Neural progenitor cell (in vitro differentiated cells): ENCODE data around the gene C1GALT1C1L.

Source experiments
- EZH2 ChIP-seq: fragments of 200-600 bp; sonication (generic); IDR thresholded peaks from 2 replicates; pipeline ENCODE4 v1.6.1; 2017; ENCODE audit warnings: antibody characterized with exemption, mild to moderate bottlenecking, moderate library complexity
- EZH2phosphoT487 ChIP-seq: fragments of 200-600 bp; sonication (generic); IDR thresholded peaks from 2 replicates; pipeline ENCODE4 v1.6.1; 2017; ENCODE audit warnings: antibody characterized with exemption
- TF ChIP-seq, protein P1 (sequence below): fragments of 200-600 bp; sonication (generic); IDR thresholded peaks from 2 replicates; pipeline ENCODE4 v1.5.1; 2017; ENCODE audit warnings: antibody characterized with exemption, mild to moderate bottlenecking

DNA sequence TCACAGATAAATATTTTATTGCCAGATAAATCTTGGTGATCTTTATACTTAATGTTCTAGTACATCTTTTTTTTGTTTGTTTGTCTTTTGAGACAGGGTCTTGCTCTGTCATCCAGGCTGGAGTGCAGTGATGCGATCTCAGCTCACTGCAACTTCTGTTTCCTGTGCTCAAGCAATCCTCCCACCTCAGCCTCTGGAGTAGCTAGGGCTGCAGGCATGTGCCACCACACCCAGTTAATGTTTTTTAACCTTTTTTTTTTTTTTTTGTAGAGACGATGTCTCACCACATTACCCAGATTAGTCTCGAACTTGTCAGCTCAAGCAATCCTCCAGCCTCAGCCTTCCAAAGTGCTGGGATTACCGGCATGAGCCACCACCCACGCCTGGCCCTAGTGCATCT lies 9.1 kb upstream of the C1GALT1C1L start:
- TF ChIP-seq, protein P1, sequence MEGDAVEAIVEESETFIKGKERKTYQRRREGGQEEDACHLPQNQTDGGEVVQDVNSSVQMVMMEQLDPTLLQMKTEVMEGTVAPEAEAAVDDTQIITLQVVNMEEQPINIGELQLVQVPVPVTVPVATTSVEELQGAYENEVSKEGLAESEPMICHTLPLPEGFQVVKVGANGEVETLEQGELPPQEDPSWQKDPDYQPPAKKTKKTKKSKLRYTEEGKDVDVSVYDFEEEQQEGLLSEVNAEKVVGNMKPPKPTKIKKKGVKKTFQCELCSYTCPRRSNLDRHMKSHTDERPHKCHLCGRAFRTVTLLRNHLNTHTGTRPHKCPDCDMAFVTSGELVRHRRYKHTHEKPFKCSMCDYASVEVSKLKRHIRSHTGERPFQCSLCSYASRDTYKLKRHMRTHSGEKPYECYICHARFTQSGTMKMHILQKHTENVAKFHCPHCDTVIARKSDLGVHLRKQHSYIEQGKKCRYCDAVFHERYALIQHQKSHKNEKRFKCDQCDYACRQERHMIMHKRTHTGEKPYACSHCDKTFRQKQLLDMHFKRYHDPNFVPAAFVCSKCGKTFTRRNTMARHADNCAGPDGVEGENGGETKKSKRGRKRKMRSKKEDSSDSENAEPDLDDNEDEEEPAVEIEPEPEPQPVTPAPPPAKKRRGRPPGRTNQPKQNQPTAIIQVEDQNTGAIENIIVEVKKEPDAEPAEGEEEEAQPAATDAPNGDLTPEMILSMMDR: no peak
- TF ChIP-seq EZH2: no peak
- TF ChIP-seq EZH2phosphoT487: no peak
